A673 (cell line): ENCODE results near the gene OSBPL6.

Source experiments
- EZH2 ChIP-seq: fragments of 200-600 bp; sonication (generic); IDR thresholded peaks from 2 replicates; pipeline ENCODE4 v1.6.1; 2017; ENCODE audit warnings: borderline replicate concordance, low read depth, mild to moderate bottlenecking, mixed read lengths, antibody characterized with exemption, low read length; ENCODE audit not compliant: poor library complexity, severe bottlenecking
- TF ChIP-seq, protein P1 (sequence below): fragments of 300-800, 200-600 bp; sonication (generic); conservative IDR thresholded peaks from 2 replicates; pipeline ENCODE4 v1.5.1; 2017; ENCODE audit warnings: low read depth, mild to moderate bottlenecking, antibody characterized with exemption, low read length, moderate library complexity, mixed read lengths

DNA sequence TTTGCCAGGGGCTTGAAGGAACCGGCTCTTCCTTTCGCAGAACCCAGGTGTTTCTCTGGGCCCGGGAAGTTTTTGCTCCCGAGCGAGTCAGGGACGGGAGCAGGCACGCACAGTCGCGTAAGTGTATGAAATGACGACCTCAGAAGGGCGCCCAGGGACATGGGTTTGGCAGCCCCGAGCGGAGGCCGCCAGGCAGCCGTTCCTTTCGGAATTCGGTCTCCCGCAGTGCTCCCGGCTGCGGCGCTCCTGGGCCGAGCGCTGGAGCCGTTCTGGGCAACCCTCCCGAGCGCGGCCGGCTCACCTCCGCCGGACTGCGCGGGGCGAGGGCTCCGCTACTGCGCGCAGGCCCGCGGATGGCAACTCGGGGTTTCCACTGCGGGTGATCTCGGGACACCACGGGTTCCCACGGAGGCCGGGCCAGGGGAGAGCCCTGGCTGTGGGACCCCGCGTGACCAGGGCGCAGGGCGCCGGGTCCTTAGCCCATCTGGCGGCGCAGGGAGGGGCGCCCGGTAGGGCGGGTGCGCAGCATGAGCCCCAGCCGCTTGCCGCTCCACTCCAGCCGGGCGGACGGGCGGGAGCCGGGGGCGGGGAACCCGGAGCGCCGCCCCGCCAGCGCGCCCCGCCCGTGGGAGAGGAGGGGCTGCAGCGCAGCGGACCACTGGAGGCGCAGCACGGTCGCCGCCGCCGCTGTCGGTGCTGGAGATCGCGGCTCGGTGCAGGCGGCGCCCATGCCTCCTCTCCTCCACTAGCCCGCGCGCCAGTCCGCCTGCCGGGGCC lies at the start of gene OSBPL6:
- TF ChIP-seq, protein P1, sequence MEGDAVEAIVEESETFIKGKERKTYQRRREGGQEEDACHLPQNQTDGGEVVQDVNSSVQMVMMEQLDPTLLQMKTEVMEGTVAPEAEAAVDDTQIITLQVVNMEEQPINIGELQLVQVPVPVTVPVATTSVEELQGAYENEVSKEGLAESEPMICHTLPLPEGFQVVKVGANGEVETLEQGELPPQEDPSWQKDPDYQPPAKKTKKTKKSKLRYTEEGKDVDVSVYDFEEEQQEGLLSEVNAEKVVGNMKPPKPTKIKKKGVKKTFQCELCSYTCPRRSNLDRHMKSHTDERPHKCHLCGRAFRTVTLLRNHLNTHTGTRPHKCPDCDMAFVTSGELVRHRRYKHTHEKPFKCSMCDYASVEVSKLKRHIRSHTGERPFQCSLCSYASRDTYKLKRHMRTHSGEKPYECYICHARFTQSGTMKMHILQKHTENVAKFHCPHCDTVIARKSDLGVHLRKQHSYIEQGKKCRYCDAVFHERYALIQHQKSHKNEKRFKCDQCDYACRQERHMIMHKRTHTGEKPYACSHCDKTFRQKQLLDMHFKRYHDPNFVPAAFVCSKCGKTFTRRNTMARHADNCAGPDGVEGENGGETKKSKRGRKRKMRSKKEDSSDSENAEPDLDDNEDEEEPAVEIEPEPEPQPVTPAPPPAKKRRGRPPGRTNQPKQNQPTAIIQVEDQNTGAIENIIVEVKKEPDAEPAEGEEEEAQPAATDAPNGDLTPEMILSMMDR: no peak
- TF ChIP-seq EZH2: no peak
